ENCODE data around the gene CAPNS2. TPM values are rescaled to one million over a fixed set of nuclear protein-coding genes. Genes with fewer than 3 reads are reported as not detected.
A peak's percentile ranks its signal among the peaks of the same experiment; 100 is the strongest.

CAPNS2 gene
- total RNA-seq, 1 donor from 2014 or later: 0.35 TPM

GRCh38 chr16:55557186-55557585 is 9.3 kb upstream of the CAPNS2 start:
- Mint-ChIP-seq H3K27ac (ENCODE audit: unreplicated experiment) (no peak overlapping the region), H3K4me3 (ENCODE audit: unreplicated experiment) (no peak overlapping the region), H3K27me3 (ENCODE audit: low read depth) (no peaks in the 10 kb centered on the region)

GRCh38 chr16:55559233-55559632 is 7.3 kb upstream of the CAPNS2 start:
- H3K27ac Mint-ChIP-seq (ENCODE audit: unreplicated experiment): peak overlapping the region; percentile 43
- peaks cover 35% of the 10 kb centered on the region for H3K4me1 Mint-ChIP-seq (ENCODE audit: low read depth)
- DNase-seq (ENCODE audit: low spot score): no peak
- peaks cover 4% of the 10 kb centered on the region for H3K9me3 Mint-ChIP-seq (ENCODE audit: low read depth)
- TF ChIP-seq CTCF (IDR thresholded peaks at IDR 0.05): no peak
- H3K36me3 Mint-ChIP-seq (ENCODE audit: low read depth): peaks cover 14% of the 10 kb centered on the region
- no peak overlapping the region for H3K4me3 Mint-ChIP-seq (ENCODE audit: unreplicated experiment)
- H3K27me3 Mint-ChIP-seq (ENCODE audit: low read depth): no peaks in the 10 kb centered on the region

More at GRCh38 chr16:55557186-55557585, 9.3 kb upstream of the CAPNS2 start:
- peaks cover 42% of the 10 kb centered on the region for H3K4me1 Mint-ChIP-seq (ENCODE audit: low read depth)
- DNase-seq (ENCODE audit: low spot score): no peak
- no peak for TF ChIP-seq CTCF (IDR thresholded peaks at IDR 0.05)
- peaks cover 16% of the 10 kb centered on the region for H3K36me3 Mint-ChIP-seq (ENCODE audit: low read depth)
- peaks cover 12% of the 10 kb centered on the region for H3K9me3 Mint-ChIP-seq (ENCODE audit: low read depth)

GRCh38 chr16:55559933-55560516 is 6.5 kb upstream of the CAPNS2 start:
- no peaks in the 10 kb centered on the region for H3K27me3 Mint-ChIP-seq (ENCODE audit: low read depth)
- peaks cover 10% of the 10 kb centered on the region for H3K36me3 Mint-ChIP-seq (ENCODE audit: low read depth)
- no peaks in the 10 kb centered on the region for H3K9me3 Mint-ChIP-seq (ENCODE audit: low read depth)
- H3K4me1 Mint-ChIP-seq (ENCODE audit: low read depth): peaks cover 35% of the 10 kb centered on the region
- TF ChIP-seq CTCF (IDR thresholded peaks at IDR 0.05): no peak
- H3K4me3 Mint-ChIP-seq (ENCODE audit: unreplicated experiment): no peak overlapping the region
- no peak for DNase-seq (ENCODE audit: low spot score)
- no peak overlapping the region for H3K27ac Mint-ChIP-seq (ENCODE audit: unreplicated experiment)

GRCh38 chr16:55561319-55561848 is 5.1 kb upstream of the CAPNS2 start:
- peaks cover 30% of the 10 kb centered on the region for H3K4me1 Mint-ChIP-seq (ENCODE audit: low read depth)
- H3K36me3 Mint-ChIP-seq (ENCODE audit: low read depth): peaks cover 5% of the 10 kb centered on the region
- H3K27ac Mint-ChIP-seq (ENCODE audit: unreplicated experiment): no peak overlapping the region
- H3K4me3 Mint-ChIP-seq (ENCODE audit: unreplicated experiment): no peak overlapping the region
- DNase-seq (ENCODE audit: low spot score): no peak
- no peak for TF ChIP-seq CTCF (IDR thresholded peaks at IDR 0.05)
- H3K27me3 Mint-ChIP-seq (ENCODE audit: low read depth): no peaks in the 10 kb centered on the region
- no peaks in the 10 kb centered on the region for H3K9me3 Mint-ChIP-seq (ENCODE audit: low read depth)

GRCh38 chr16:55562936-55563335 is 3.5 kb upstream of the CAPNS2 start:
- no peak overlapping the region for H3K27ac Mint-ChIP-seq (ENCODE audit: unreplicated experiment)
- TF ChIP-seq CTCF (IDR thresholded peaks at IDR 0.05): no peak
- H3K4me3 Mint-ChIP-seq (ENCODE audit: unreplicated experiment): no peak overlapping the region
- no peaks in the 10 kb centered on the region for H3K9me3 Mint-ChIP-seq (ENCODE audit: low read depth)
- H3K27me3 Mint-ChIP-seq (ENCODE audit: low read depth): no peaks in the 10 kb centered on the region
- no peak for DNase-seq (ENCODE audit: low spot score)
- H3K4me1 Mint-ChIP-seq (ENCODE audit: low read depth): peaks cover 33% of the 10 kb centered on the region
- H3K36me3 Mint-ChIP-seq (ENCODE audit: low read depth): peaks cover 3% of the 10 kb centered on the region

All from chondrocyte (in vitro differentiated cells).